Mammary epithelial cell (primary cell): ENCODE results near the gene CTSV.
"Not testable (repeated sequence)": the region's sequence is repeated elsewhere in the genome, so short reads cannot be mapped to it uniquely, and the experiment has no call there.

Experiments
- EZH2 ChIP-seq: IDR thresholded peaks from 2 replicates; pipeline ENCODE4 v1.6.1; 2012; ENCODE audit warnings: low read length, inconsistent platforms, borderline replicate concordance
- TF ChIP-seq, protein P1 (sequence below), 2 donors: IDR thresholded peaks in 1 of 2; conservative IDR thresholded peaks in 1 of 2; 2 replicates each; pipeline ENCODE4 v1.5.1; 2011 to 2012; ENCODE audit warnings: inconsistent platforms in 2 of 2, low read length in 2 of 2, mild to moderate bottlenecking in 2 of 2, control low read depth in 1 of 2, low read depth in 1 of 2; ENCODE audit not compliant: insufficient read depth in 1 of 2; ENCODE audit errors: extremely low read depth in 1 of 2

DNA sequence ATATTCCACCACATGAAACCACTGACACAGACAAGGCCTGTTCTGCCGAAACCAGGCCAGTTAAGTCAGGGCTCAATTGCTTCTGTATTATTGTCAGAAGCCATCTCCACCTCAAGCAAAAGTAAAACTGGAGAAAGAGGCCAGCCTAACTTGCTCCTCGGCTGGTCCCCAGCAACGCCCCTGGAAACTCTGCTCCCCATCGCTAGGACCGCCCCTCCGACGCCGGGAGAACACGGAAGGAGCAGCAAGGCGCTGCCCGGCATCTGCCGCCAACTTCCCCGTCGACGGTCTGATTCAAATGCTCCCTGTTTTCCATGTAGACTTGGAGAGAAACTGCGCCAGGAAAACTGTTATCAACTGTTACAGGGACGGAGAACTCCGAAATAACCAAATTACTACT lies 26.3 kb downstream of the CTSV start:
- TF ChIP-seq, protein P1, sequence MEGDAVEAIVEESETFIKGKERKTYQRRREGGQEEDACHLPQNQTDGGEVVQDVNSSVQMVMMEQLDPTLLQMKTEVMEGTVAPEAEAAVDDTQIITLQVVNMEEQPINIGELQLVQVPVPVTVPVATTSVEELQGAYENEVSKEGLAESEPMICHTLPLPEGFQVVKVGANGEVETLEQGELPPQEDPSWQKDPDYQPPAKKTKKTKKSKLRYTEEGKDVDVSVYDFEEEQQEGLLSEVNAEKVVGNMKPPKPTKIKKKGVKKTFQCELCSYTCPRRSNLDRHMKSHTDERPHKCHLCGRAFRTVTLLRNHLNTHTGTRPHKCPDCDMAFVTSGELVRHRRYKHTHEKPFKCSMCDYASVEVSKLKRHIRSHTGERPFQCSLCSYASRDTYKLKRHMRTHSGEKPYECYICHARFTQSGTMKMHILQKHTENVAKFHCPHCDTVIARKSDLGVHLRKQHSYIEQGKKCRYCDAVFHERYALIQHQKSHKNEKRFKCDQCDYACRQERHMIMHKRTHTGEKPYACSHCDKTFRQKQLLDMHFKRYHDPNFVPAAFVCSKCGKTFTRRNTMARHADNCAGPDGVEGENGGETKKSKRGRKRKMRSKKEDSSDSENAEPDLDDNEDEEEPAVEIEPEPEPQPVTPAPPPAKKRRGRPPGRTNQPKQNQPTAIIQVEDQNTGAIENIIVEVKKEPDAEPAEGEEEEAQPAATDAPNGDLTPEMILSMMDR (conservative IDR thresholded peaks at IDR 0.05 in 1 of 2, IDR thresholded peaks at IDR 0.05 in 1 of 2; ENCODE audit: extremely low read depth in 1 of 2, insufficient read depth in 1 of 2, low read depth in 1 of 2, low read length in 2 of 2): not testable (repeated sequence)
- not testable (repeated sequence) for TF ChIP-seq EZH2
